ENCODE results near the gene C4orf51.
"Not testable (repeated sequence)": the region's sequence is repeated elsewhere in the genome, so short reads cannot be mapped to it uniquely, and the experiment has no call there.

The C4orf51 gene

GRCh38 chr4:145679991-145680455 lies at the start of gene C4orf51:
Gene C4orf51 (plus strand): TSS chr4:145680146. CDS start chr4:145680204, 58 bp downstream.
- intact Hi-C loops (cut with DNase I), result no loop called here
- no peak for DNase-seq

DNA sequence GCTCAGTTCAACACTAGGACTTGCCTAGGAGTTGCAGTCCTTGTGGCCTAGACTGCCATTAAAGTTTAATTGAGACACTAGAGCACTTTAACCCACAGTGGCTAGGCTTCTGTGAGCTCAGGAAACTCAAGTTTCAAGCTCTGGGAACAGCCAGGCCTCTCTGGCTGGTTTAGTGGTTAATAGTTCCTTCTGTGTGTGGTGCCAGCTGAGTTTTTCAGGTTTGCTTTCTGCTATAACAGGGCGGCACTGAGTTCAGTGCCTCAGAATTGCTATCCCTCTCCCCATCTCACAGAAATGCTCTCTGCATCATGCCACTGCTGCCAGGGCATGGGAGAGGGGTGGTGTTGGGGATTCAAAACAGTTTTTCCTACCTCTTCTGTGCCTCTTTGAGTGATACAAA lies 44.8 kb upstream of the C4orf51 start:
- no peak for DNase-seq
- intact Hi-C loops (cut with DNase I), result no loop called here

DNA sequence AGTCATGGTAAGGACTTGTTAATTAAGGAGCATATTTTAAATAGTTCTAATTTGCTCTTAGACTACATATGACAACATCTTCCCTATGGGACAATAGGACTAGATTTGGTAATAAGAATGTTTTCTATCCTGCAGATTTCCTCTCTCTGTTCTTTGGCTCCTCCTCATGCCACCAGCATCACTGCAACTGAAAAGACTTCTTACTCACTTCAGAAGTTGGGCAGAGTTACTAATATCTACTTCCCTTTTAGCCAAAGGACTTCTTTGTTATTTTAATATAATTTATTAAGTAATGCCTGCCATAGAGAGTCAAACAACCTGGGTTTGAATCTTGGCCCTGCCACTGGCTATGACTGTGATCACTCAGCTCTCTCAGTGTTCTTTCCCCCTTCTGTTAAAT lies 44.3 kb upstream of the C4orf51 start:
- no peak for DNase-seq
- intact Hi-C loops (cut with DNase I), result no loop called here

DNA sequence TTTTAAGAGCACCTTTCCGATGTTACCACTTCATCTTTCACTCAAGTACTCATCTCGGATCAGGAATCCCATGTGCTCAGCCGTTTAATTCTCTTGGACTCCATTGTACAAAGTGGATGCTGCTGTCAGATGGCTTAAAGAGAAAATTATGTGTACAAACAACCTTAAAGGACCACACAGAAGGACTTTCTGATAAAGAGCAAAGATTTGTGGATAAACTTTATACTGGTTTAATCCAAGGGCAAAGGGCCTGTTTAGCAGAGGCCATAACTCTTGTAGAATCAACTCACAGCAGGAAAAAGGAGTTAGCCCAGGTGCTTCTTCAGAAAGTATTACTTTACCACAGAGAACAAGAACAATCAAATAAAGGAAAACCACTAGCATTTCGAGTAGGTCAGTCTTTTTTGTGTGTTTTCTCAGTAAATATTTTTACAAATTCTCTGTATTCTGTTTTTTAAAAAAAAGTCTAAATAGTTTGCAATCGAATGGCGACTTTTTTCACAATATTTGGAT lies 40.7 kb upstream of the C4orf51 start:
- intact Hi-C loops (cut with DNase I), result no loop called here
- DNase-seq, result no peak

GRCh38 chr4:145640236-145640635 lies 39.7 kb upstream of the C4orf51 start:
- intact Hi-C loops (cut with DNase I); DNase-seq: not testable (repeated sequence)

DNA sequence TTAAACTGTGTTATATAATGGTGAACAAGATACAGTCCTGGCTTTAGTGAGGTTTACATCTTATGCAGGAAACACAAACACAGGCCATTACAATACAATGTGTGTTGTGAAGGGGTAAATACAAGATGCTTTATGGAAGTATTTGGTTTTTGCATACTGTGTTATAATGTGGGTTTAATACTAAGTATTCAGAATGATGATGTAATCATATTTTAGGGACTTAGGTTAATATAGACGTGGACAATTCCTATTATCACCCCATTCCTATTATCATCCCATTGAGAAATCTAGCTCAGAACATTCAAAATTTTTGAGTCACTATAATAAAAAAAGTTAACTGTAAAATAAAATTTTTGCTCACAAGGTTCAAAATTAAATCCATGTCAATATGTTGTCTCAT lies 36.7 kb upstream of the C4orf51 start:
- no peak for DNase-seq
- intact Hi-C loops (cut with DNase I), result no loop called here

- intact Hi-C loops (cut with DNase I), result no loop called here
- DNase-seq, result no peak
Observed at GRCh38 chr4:145644699-145645098, 35.2 kb upstream of the C4orf51 start.

- intact Hi-C loops (cut with DNase I), result no loop called here
- no peak for DNase-seq
Observed at GRCh38 chr4:145656156-145656555, 23.8 kb upstream of the C4orf51 start.

GRCh38 chr4:145660064-145660463 lies 19.9 kb upstream of the C4orf51 start:
- peak in 3 of 10 donors; percentile 23 to 50 (median 27) for DNase-seq
- intact Hi-C loops (cut with DNase I), result no loop called here

GRCh38 chr4:145663194-145663593 lies 16.8 kb upstream of the C4orf51 start:
- intact Hi-C loops (cut with DNase I), result no loop called here
- DNase-seq, result no peak

GRCh38 chr4:145665773-145666172 lies 14.2 kb upstream of the C4orf51 start:
- DNase-seq, result no peak
- intact Hi-C loops (cut with DNase I), result no loop called here

DNA sequence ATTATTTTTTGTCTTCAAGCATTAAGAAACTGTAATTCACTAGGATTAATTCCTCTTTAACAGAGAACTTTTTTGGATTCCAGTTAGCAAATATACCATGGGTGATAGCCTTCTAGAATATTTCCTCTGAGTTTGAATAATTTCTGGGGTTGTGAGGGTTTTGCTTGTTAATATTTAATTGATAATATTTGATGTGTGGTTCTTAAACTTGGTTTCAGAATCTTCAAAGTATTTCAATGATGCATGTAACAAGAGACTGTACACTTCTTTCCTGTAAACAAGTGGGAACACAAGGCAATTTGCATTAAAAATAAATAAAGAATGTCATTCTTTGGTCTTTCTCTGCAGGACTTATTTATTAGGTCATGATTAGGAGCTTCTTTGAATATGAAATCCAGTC lies 9.5 kb upstream of the C4orf51 start:
- no peak for DNase-seq
- intact Hi-C loops (cut with DNase I), result no loop called here

DNA sequence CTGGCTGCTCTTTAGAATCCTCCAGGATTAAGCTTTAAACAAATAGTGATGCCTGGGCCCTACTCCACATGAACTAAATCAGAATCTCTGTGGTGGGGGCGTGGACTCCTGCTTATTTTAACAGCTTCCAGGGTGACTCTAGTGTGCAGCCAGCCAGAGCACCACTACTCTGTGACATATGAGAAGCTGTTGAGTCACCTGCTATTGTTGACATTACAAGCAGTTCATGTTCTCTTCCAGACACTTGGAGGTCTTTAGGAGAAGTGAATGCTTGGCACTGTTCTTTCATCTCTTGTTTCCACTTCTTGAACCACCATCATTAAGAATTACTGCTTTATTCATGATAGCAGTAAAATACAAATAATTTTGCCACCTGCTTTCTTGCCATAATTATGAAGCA lies 426 bp upstream of the C4orf51 start:
- no peak for DNase-seq
- intact Hi-C loops (cut with DNase I), result no loop called here

- DNase-seq, result no peak
Observed at GRCh38 chr4:145680902-145681301, 956 bp downstream of the C4orf51 start.

GRCh38 chr4:145681518-145681917 lies 1.6 kb downstream of the C4orf51 start:
- DNase-seq, result no peak

More at GRCh38 chr4:145680902-145681301, 956 bp downstream of the C4orf51 start:
- intact Hi-C loops (cut with DNase I), result no loop called here

GRCh38 chr4:145681956-145682355 lies 2.0 kb downstream of the C4orf51 start:
- intact Hi-C loops (cut with DNase I), result no loop called here
- no peak for DNase-seq

More at GRCh38 chr4:145681518-145681917, 1.6 kb downstream of the C4orf51 start:
- intact Hi-C loops (cut with DNase I), result no loop called here

GRCh38 chr4:145686991-145687390 lies 7.0 kb downstream of the C4orf51 start:
- intact Hi-C loops (cut with DNase I), result no loop called here
- no peak for DNase-seq

DNA sequence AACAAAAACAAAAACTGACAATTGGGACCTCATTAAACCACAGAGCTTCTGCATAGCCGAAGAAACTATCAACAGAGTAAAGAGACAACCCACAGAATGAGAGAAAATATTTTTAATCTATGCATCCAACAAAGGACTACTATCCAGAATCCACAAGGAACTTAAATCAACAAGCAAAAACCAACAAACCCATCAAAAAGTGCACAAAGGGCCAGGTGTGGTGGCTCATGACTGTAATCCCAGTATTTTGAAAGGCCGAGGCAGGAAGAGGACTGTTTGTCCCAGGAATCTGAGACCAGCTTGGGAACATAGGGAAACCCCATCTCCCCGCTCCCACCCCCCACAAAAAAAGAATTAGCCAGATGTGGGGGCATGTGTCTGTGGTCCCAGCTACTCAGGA lies 10.7 kb downstream of the C4orf51 start:
- intact Hi-C loops (cut with DNase I), result no loop called here
- DNase-seq, result no peak

- intact Hi-C loops (cut with DNase I); DNase-seq: not testable (repeated sequence)
Observed at GRCh38 chr4:145691416-145691815, 11.5 kb downstream of the C4orf51 start.

- intact Hi-C loops (cut with DNase I), result no loop called here
- DNase-seq, result no peak
Observed at GRCh38 chr4:145694929-145695328, 15.0 kb downstream of the C4orf51 start.

GRCh38 chr4:145697332-145697731 lies 17.4 kb downstream of the C4orf51 start:
- no peak for DNase-seq
- intact Hi-C loops (cut with DNase I), result no loop called here

DNA sequence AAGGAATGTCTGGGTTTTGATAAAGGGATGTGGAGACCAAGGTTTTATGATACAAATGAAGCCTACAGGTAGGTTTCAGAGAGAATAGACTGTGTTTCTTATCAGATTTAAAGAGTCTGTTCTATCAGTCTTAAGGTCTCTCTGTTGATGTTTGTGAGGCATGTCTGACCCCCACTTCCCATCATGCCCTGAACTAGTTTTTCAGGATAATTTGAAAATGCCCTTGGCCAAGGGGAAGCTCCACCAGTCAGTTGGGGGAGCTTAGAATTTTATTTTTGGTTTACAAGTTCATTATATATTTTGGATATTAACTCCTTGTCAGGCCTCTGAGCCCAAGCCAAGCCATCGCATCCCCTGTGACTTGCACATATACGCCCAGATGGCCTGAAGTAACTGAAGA lies 18.6 kb downstream of the C4orf51 start:
- intact Hi-C loops (cut with DNase I), result no loop called here

More for the DNA sequence above, 18.6 kb downstream of the C4orf51 start:
- DNase-seq, result no peak
